Esophagus squamous epithelium (tissue), 4 donors: Measurements from ENCODE around the gene DENND4C.

Experiments used
- POLR2A ChIP-seq, 4 donors: fragments of 450-650 bp; IDR thresholded peaks; one replicate each; pipeline ENCODE4 v1.6.1; 2017; ENCODE audit warnings: antibody characterized with exemption in 4 of 4, mild to moderate bottlenecking in 4 of 4, moderate library complexity in 3 of 4
- TF ChIP-seq, protein P1 (sequence below), 6 experiments: fragments of 450-650 bp in 4 of 6; fragments of 200-600 bp in 2 of 6; sonication (generic) in 2 of 6; IDR thresholded peaks; one replicate each; pipeline ENCODE4 v1.5.1; 2016 to 2019; ENCODE audit warnings: antibody characterized with exemption in 6 of 6, mild to moderate bottlenecking in 4 of 6, moderate library complexity in 4 of 6

DNA sequence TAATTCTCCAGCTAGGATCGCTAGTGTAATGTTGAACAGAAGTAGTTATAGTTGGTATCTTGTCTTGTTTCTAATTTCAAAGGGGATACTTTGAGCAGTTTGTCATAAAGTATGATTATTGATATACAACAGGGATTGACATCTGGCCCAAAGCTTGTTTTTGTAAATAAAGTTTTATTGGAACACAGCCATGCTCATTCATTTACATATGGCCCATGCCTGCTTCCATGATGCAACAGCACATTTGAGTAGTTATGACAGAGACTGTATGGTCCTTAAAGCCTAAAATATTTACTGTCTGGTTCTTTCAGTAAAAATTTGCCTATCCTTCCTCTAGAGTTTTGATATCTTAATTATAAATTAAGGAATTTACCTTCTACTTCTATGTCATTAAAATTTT, 79.8 kb downstream of the DENND4C start:
- TF ChIP-seq, protein P1, sequence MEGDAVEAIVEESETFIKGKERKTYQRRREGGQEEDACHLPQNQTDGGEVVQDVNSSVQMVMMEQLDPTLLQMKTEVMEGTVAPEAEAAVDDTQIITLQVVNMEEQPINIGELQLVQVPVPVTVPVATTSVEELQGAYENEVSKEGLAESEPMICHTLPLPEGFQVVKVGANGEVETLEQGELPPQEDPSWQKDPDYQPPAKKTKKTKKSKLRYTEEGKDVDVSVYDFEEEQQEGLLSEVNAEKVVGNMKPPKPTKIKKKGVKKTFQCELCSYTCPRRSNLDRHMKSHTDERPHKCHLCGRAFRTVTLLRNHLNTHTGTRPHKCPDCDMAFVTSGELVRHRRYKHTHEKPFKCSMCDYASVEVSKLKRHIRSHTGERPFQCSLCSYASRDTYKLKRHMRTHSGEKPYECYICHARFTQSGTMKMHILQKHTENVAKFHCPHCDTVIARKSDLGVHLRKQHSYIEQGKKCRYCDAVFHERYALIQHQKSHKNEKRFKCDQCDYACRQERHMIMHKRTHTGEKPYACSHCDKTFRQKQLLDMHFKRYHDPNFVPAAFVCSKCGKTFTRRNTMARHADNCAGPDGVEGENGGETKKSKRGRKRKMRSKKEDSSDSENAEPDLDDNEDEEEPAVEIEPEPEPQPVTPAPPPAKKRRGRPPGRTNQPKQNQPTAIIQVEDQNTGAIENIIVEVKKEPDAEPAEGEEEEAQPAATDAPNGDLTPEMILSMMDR (IDR thresholded peaks at IDR 0.05), result no peak
- TF ChIP-seq POLR2A (IDR thresholded peaks at IDR 0.05), result no peak
